Body of pancreas (tissue), 4 donors: ENCODE results near the gene KLHL18. TPM values are rescaled to one million over a fixed set of nuclear protein-coding genes. Genes with fewer than 3 reads are reported as not detected.
"Not testable (repeated sequence)": the region's sequence is repeated elsewhere in the genome, so short reads cannot be mapped to it uniquely, and the experiment has no call there.

Experiments used
- ATAC-seq: fragments of 150-250 bp; one replicate; pipeline ENCODE4 v1.9.1; 2016
- DNase-seq, 4 donors: peaks; one replicate each; pipeline ENCODE4 v3.0.0-alpha.2; 2019
- H3K27ac ChIP-seq, 4 donors: fragments of 200-600 bp; sonication (generic); 1 replicate in 3 of 4; 2 replicates in 1 of 4; pipeline versions ENCODE4 v1.5.1 to v1.6.1; 2016 to 2019; ENCODE audit warnings: mild to moderate bottlenecking in 1 of 4, mixed read lengths in 1 of 4, moderate library complexity in 1 of 4
- H3K27me3 ChIP-seq, 2 donors: fragments of 200-600 bp; sonication (generic); one replicate each; pipeline ENCODE4 v1.6.0; 2016; ENCODE audit warnings: mild to moderate bottlenecking in 1 of 2
- H3K36me3 ChIP-seq, 2 donors: fragments of 200-600 bp; sonication (generic); replicated peaks in 1 of 2; 2 replicates each; pipeline ENCODE4 v1.5.1; 2016; ENCODE audit warnings: low read depth in 2 of 2; ENCODE audit not compliant: insufficient read depth in 1 of 2
- H3K4me1 ChIP-seq: fragments of 200-600 bp; sonication (generic); one replicate; pipeline ENCODE4 v1.6.0; 2016
- H3K4me3 ChIP-seq, 2 donors: fragments of 200-600 bp; sonication (generic); 1 replicate in 1 of 2; 2 replicates in 1 of 2; pipeline ENCODE4 v1.5.1; 2016 to 2019
- H3K9me3 ChIP-seq, 3 donors: fragments of 200-600 bp; sonication (generic); 1 replicate in 2 of 3; 2 replicates in 1 of 3; pipeline ENCODE4 v1.5.1; 2016
- POLR2A ChIP-seq, 3 donors: fragments of 450-650 bp; IDR thresholded peaks; one replicate each; pipeline ENCODE4 v1.6.1; 2016; ENCODE audit warnings: antibody characterized with exemption in 3 of 3, mild to moderate bottlenecking in 2 of 3
- WGBS, 2 donors: methylation state at CpG; one replicate each; pipeline ENCODE4 v1.1.5; 2017; 5-methylcytosine and 5-hydroxymethylcytosine counted together
- intact Hi-C: fragments of 100-400 bp; cut with DNase I; formaldehyde crosslinking; loops from one replicate; pipeline ENCODE4 v1.15.1; 2023
- total RNA-seq, 2 donors: library from RNA; depleted of rRNA; stranded (reverse); fragments of >200 nt; gene quantifications; one replicate each; pipeline ENCODE4 v1.1.0, GENCODE V29; 2016
- TF ChIP-seq, protein P1 (sequence below), 7 experiments: fragments of 450-650 bp in 4 of 7; fragments of 200-600 bp in 3 of 7; sonication (generic) in 3 of 7; IDR thresholded peaks; one replicate each; pipeline ENCODE4 v1.5.1; 2016 to 2019; ENCODE audit warnings: antibody characterized with exemption in 7 of 7

Gene KLHL18
- total RNA-seq, 2 donors from 2014 or later = 7.3 to 8.6 TPM

DNA sequence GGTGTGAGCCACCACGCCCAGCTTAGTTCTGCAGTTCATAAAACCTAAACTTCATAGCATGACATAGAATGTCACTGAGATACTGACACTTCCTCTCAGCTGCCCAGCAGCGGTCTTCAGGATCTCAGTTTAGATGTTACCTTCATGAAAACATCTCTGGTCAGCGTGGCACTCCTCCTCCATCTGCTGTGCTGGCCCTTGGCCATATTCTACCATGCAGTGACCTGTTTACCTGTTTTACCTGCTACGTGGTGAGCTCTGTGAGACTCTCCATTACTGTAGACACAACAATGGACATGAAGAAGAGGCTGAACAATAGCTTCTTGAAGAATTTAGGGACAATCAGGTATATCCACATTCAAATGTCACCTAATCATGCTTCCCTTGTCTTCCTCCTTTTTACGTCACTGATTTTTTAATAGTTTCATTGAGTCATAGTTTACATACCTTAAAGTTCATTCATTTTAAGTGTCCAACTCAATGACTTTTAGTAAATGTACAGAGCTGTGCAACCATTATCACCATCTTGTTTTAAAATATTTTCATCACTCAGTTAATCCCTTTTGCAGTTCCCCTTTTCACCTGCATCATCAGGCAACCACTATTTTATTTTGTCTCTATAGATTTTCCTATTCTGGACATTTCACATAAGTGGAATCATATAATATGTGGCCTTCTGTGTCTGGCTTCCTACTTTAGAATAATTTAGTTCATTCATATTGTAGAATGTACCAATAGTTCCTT lies 65.8 kb downstream of the KLHL18 start:
- Histone ChIP-seq H3K9me3 (no peaks in the 10 kb centered on the region), H3K27ac (no peak overlapping the region), H3K4me1 (no peaks in the 10 kb centered on the region), H3K4me3 (no peak overlapping the region), H3K36me3 (peaks cover 0 to 3% of the 10 kb centered on the region in 2 donors), H3K27me3 (no peaks in the 10 kb centered on the region)
- ATAC-seq = no peak
- no peak for DNase-seq
- TF ChIP-seq POLR2A (IDR thresholded peaks at IDR 0.05) = no peak
- TF ChIP-seq, protein P1, sequence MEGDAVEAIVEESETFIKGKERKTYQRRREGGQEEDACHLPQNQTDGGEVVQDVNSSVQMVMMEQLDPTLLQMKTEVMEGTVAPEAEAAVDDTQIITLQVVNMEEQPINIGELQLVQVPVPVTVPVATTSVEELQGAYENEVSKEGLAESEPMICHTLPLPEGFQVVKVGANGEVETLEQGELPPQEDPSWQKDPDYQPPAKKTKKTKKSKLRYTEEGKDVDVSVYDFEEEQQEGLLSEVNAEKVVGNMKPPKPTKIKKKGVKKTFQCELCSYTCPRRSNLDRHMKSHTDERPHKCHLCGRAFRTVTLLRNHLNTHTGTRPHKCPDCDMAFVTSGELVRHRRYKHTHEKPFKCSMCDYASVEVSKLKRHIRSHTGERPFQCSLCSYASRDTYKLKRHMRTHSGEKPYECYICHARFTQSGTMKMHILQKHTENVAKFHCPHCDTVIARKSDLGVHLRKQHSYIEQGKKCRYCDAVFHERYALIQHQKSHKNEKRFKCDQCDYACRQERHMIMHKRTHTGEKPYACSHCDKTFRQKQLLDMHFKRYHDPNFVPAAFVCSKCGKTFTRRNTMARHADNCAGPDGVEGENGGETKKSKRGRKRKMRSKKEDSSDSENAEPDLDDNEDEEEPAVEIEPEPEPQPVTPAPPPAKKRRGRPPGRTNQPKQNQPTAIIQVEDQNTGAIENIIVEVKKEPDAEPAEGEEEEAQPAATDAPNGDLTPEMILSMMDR (IDR thresholded peaks at IDR 0.05) = no peak
- intact Hi-C loops = no loop called here
- WGBS, 2 donors = 83 to 88% methylated on average over 5 of the region's 5 CpGs

DNA sequence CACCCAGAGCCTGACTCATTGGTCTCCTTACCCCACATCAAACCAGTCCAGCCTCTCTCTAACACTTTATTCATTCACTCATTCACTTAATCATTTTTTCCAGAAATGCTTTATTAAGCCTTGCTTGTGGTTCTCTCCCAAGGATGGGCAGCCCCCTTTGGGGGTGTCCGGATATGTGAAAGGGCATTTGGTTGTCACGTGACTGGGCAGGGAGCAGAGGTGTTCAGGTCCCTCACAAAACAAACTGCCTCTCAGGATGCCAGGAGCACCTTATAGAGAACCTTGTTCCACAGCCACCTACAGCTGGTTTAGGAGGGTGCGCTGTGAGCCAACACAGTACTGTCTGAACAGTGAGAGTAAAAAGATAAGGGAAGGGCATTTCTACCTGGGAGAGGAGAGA lies 72.3 kb downstream of the KLHL18 start:
- intact Hi-C loops = no loop called here
- Histone ChIP-seq H3K36me3 (no peaks in the 10 kb centered on the region), H3K9me3 (peaks cover 0 to 9% (median 0%) of the 10 kb centered on the region in 3 donors), H3K27ac (no peak overlapping the region), H3K27me3 (no peaks in the 10 kb centered on the region), H3K4me1 (no peaks in the 10 kb centered on the region), H3K4me3 (no peak overlapping the region)
- TF ChIP-seq, protein P1 (IDR thresholded peaks at IDR 0.05) = no peak
- TF ChIP-seq POLR2A (IDR thresholded peaks at IDR 0.05) = no peak
- WGBS, 2 donors = 74 to 84% methylated on average over 3 of the region's 3 CpGs
- no peak for ATAC-seq
- DNase-seq = no peak

DNA sequence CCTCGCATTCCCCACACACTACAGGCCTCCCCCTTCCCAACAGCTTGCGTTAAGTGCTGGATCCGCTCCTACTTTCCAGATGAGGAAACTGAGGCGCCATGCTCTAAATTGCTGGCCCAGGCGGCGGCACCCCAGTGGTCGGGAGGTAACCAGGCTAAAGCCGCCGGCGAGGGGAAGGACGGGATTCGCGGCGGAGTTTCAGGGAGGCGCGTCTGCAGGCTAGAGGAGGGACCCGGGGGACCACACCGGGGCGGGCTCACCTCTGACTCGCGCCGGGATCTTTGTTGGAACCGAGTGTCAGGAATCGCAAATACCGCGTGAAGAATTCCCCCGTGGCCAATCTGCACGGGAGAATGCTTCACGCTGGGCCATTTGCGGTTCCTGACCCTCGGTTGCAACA lies 73.5 kb downstream of the KLHL18 start:
- Histone ChIP-seq H3K4me3 (no peak overlapping the region), H3K27me3 (no peaks in the 10 kb centered on the region), H3K9me3 (peaks cover 0 to 9% (median 0%) of the 10 kb centered on the region in 3 donors), H3K27ac (no peak overlapping the region), H3K36me3 (no peaks in the 10 kb centered on the region), H3K4me1 (no peaks in the 10 kb centered on the region)
- no peak for DNase-seq
- 88 to 92% methylated on average over 24 to 31 of the region's 31 CpGs for WGBS, 2 donors
- no peak for ATAC-seq
- TF ChIP-seq, protein P1 (IDR thresholded peaks at IDR 0.05) = no peak
- no peak for TF ChIP-seq POLR2A (IDR thresholded peaks at IDR 0.05)
- intact Hi-C loops = no loop called here

DNA sequence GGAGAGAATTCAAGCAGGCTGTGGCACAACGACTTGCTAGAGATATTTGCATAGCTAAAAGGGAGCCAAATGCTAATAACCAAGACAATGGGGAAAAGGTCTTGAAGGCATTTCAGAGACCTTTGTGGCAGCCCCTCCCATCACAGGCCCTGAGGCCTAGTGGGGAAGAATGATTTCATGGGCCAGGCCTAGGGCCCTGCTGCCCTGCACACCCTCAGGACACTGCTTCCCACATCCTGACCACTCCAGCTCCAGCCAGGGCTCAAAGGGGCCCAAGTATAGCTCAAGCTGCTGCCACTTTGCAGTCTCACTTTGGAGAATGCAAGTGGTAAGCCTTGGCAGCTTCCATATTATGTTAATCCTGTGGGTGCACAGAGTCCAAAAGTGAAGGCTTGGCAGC lies 76.6 kb downstream of the KLHL18 start:
- Histone ChIP-seq H3K4me3 (no peak overlapping the region), H3K9me3 (peaks cover 0 to 9% (median 0%) of the 10 kb centered on the region in 3 donors), H3K27me3 (no peaks in the 10 kb centered on the region), H3K36me3 (no peaks in the 10 kb centered on the region), H3K4me1 (no peaks in the 10 kb centered on the region), H3K27ac (no peak overlapping the region)
- ATAC-seq (no peak), DNase-seq (no peak)
- 68 to 90% methylated on average over 1 of the region's 1 CpG for WGBS, 2 donors
- TF ChIP-seq, protein P1 (IDR thresholded peaks at IDR 0.05) = no peak
- TF ChIP-seq POLR2A (IDR thresholded peaks at IDR 0.05) = no peak
- intact Hi-C loops = no loop called here

DNA sequence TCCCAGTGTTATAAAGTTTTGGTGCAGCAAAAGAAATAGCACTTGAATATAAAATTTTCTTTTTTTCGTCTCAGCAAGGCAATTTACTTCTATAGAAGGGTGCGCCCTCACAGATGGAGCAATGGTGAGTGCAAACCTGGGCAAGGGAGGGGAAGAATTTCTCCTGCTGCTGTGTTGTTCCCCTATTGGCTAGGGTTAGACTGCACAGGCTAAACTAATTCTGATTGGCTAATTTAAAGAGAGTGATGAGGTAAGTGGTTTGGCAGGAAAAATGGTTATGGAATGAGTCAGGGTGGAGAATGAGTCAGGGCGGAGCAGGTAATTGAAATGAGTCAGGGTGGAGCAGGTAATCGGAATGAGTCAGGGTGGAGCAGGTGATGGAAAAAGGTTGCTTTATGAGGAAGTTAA lies 77.4 kb downstream of the KLHL18 start:
- WGBS, 2 donors = 82 to 90% methylated on average over 4 of the region's 4 CpGs
- H3K9me3 ChIP-seq, H3K4me1 ChIP-seq, H3K4me3 ChIP-seq, H3K27me3 ChIP-seq, ATAC-seq, DNase-seq, H3K27ac ChIP-seq, intact Hi-C loops, H3K36me3 ChIP-seq: not testable (repeated sequence)
